HG03064 (cell line): Measurements from ENCODE around the gene SPEN.

Experiments
- ATAC-seq: cut with Tn5 transposase; IDR thresholded peaks from one replicate; pipeline ENCODE4 v1.9.1; 2021; ENCODE audit warnings: low read depth; ENCODE audit not compliant: unreplicated experiment

SPEN gene

GRCh38 chr1:15852036-15852827 lies 4.7 kb downstream of the SPEN start:
- no peak for ATAC-seq

DNA sequence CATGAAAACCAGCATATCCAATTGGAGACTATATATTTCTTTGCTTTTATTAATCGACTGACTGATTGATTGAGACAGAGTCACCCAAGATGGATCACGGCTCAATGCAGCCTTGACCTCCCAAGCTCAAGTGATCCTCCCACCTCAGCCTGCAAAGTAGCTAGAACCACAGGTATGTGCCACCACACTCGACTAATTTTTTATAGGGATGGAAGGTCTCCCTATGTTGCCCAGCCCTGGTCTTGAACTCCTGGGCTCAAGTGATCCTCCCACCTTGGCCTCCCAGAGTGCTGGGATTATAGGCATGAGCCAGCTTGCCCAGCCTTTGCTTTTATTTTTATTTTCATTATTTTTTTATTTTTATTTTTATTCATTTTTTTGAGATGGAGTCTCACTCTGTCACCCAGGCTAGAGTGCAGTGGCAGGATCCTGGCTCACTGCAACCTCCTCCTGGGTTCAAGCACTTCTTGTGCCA lies 5.4 kb downstream of the SPEN start:
- no peak for ATAC-seq

- ATAC-seq = no peak
These were observed 9.4 kb downstream of the SPEN start for GRCh38 chr1:15856888-15857287.

DNA sequence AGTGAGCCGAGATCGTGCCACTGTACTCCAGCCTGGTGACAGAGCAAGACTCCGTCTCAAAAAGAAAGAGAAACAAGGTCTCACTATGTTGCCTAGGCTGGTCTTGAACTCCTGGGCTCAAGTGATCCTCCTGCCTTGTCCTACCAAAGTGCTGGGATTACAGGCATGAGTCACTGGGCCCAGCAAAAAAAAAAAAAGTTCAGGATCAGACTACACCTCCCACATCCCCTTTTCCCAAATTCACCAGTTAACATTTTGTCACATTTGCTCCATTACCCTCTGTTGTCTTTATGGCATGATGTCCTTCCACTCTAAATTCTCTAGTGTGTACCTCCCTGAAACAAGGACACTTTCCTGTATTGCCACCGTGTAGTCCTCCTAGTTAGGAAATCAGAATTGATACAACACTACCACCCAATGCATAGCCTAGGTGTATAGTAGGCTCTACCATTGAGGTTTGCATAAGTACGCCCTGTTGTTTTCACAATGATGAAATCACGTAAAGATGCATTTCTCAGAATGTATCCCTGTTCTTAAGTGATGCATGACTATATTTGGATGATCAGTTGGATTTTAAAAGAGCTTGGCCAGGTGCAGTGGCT lies 10.7 kb downstream of the SPEN start:
- ATAC-seq = no peak

DNA sequence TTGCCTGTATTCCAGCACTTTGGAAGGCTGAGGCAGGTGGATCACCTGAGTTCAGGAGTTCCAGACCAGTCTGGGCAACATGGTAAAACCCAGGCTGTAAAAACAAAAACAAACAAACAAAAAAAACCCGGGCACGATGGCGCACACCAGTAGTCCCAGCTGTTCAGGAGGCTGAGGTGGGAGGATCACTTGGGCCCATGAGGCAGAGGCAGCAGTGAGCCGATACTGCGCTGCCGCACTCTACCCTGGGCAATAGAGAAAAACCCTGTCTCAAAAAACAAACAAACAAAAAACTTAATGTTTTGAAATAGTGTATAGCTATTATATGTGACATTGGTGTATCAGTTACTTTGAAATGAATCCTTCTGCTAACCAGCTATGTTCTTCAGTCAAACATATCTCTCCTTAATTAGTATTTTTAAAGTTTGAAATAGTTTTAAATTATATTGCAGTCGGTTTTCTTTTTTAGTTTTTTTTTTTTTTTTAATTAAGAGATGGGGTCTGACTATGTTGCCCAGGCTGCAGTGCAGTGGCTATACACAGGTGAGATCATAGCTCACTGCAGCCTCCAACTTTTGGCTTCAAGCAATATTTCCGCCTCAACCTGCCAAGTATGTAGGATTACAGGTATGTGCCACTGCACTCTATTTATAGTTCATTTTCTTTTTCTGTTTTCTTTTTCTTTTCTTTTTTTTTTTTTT lies 11.3 kb downstream of the SPEN start:
- no peak for ATAC-seq

DNA sequence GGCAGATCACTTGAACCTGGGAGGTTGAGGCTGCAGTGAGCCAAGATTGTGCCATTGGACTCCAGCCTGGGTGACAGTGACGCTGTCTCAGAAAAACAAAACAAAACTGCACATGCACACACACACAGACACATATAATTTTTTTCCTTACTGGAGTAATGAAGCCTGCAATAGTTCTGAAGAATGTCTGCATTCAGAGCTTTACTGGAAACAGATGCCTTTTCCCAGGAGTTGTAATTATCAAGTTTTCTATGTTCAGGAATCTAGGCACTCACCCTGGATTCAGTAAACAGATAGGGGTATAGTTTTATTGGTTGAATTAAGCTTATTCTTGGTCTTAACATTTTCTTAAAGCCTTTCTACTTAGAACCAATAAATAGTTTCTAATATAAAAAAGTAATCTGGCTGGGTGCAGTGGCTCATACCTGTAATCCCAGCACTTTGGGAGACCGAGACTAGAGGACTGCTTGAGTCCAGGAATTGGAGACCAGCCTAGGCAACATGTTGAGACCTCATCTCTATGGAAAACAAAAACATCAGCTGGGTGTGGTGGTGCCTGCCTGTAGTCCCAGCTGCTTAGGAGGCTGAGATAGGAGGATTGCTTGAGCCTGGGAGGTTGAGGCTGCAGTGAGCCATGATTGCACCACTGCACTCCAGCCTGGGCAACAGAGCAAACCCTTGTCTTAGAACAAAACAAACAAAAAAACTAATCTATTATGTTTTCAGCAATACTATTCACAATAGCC lies 15.8 kb downstream of the SPEN start:
- ATAC-seq = no peak

GRCh38 chr1:15866721-15867201 lies 19.3 kb downstream of the SPEN start:
- no peak for ATAC-seq

DNA sequence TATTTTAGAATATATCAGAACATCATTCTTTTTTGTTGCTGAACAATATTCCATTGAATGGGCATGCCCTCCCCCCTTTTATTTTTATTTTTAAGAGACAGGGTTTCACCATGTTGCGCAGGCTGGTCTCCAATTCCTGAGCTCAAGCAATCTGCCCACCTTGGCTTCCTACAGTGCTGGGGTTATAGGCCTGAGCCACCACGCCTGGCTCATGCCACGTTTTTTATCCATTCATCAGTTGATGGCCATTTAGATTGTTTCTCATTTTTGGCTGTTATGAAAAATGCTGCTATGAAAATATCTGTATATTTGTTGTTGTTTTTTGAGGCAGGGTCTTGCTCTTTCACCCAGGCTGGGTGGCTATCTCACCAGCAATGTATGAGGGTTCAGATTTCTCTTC lies 19.8 kb downstream of the SPEN start:
- ATAC-seq = no peak

DNA sequence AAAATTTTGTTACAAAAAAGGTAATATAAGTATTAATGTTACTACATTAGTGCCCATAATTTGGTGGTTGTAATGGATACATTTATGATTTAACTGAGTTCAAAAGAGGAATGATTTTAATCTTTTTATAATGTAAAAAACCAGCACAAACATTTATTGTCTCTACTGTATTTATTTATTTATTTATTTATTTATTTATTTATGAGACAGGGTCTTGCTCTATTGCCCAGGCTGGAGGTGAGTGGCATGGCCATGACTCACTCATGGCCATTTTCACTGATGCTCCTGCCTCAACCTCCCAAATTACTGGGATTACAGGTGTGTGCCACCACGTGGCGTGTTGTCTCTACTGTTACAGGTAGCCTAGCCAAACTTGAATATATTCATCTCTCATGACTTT lies 21.9 kb downstream of the SPEN start:
- no peak for ATAC-seq

DNA sequence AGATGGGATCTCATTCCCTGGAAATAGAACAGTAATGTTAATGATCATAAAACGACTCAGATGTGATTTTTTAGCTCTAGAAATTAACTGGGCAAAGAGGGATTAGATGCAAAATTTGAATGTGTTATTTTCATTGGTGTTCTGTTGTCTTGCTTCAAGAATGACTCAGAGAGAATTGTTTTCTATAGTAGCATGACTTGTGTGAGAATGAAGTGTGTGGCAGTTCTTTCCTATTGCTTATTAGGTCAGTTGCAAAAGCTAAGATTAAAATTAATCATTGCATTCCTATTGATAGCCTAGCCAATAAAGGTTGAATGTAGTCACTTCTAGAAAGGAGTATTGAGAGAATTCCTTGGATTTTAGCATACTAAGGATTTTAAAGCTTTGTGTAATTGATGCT lies 22.9 kb downstream of the SPEN start:
- no peak for ATAC-seq

DNA sequence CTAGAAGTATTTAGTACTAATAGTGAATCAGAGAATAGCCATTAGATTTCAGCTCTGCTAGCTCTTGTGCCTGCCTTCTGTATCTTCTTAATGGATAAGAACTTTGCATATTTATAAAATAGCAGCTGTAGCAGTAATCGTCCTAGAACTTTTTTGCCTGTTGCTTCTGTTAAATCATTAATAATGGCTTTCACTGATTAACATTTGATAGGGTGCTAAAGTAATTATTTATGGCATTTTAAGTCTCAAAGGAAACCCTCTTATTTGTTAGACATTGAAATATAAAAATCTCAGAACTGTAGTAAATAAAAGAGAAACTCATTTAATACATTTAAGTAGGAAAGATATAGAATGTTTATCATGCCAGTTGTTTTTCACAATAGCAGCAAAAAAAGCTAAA lies 27.0 kb downstream of the SPEN start:
- ATAC-seq = no peak

DNA sequence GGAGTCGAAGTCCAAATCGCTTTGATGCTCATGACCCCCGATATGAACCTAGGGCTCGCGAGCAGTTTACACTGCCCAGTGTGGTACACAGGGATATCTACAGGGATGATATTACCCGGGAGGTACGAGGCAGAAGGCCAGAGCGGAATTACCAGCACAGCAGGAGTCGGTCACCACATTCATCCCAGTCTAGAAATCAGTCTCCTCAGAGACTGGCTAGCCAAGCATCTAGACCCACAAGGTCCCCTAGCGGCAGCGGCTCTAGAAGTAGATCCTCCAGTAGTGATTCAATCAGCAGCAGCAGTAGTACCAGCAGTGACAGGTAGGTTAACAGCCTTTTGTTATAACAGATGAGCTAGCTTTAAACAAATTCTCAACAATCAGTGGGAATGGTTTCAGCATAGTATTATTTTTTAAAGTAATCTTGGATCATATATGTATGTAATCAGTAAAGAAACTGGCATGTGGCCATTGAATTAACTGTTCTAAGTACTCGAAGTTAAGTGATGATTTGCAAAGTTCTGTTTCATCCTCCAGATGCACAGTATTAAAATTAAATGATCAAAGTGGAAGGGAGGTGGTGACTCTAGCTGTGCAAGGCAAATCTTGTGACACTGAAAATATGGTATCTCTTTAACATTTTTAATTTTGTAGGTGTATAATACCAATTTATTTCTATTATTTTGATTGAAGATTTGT lies 29.0 kb downstream of the SPEN start:
- ATAC-seq = no peak

- no peak for ATAC-seq
These were observed 34.5 kb downstream of the SPEN start for GRCh38 chr1:15881961-15882360.

DNA sequence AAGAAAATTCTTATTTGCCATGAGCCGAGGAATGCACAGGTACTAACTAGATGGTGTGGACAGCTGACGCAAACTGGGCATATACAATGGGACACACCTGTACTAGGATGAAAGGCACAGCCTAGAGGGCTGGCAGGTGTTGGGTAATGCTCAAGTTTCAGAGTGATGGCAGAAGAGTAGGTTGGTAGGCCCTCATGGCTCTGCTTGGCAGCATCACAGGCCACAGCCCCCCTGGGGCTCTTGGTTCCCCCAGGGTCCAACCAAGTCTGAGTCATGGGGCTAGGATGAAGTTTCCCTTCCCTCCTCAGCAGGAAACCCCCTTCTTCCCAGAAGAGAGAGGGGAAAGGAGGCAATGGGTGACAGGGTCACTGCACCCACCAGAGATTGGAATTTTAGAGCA lies 35.2 kb downstream of the SPEN start:
- ATAC-seq = no peak

GRCh38 chr1:15883326-15883725 lies 35.8 kb downstream of the SPEN start:
- ATAC-seq = no peak

DNA sequence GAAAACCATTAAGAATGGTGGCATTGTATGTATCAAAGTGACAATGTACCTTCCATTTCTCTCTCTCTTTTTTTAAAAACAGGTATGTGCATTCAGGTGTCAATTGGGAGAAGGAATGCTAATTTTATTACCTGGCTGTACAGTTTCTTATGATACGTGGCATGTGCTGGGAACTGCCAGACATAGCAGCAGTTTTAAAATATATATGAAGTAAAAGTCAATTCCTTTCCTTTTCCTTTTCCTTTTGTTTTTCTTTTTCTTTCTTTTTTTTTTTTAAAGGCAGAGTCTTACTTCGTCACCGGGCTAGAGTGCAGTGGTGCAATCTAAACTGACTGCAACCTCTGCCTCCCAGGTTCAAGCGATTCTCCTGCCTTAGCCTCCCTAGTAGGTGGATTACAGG lies 37.0 kb downstream of the SPEN start:
- ATAC-seq = no peak

- ATAC-seq = no peak
These were observed 37.8 kb downstream of the SPEN start for GRCh38 chr1:15885269-15885668.

DNA sequence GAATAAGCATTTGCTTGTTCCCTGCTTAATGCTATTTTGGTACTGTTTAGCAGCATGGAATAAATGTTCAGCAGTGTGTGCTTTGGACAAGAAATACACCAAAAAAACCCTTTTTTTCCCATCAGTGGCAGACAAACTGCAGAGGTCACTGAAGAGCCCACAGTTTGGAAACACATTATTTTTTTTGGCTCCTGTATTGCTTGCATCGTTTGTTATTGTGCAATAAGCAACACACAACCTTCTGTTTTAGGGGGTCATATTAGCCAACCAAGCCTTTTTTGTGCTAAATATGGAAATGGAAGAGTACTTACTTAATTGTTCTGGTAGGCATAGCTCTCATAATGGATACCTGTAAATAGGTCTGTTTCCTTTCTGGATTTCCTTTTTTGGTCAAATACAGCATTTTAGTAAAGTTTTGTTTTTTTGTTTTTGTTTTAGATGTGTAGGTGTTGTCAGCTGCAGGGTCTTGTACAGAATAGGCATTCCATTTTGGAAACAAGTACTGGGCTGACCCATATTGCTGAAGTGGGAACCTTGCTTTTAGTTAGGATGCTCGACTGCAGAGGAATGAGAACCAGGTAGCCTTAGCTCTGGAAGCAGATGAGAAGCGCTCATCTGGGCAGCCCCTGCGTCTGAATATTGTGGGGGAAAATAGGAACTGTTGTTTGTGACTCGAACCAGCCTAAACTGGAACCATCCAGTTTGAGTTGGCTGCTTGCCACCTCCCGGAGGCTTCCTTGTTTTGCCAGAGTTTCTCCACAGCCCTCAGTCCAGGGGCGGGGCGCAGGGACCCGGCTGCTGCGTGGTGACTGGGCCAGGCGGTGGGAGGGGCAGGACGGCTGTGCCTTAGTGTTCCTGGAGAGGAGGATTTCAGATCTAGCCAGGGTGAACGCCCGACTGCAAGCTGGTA lies 38.4 kb downstream of the SPEN start:
- no peak for ATAC-seq

GRCh38 chr1:15886611-15887167 lies 39.2 kb downstream of the SPEN start:
- no peak for ATAC-seq
